ENCODE measurements around the gene CPNE8. TPM values are rescaled to one million over a fixed set of nuclear protein-coding genes. Genes with fewer than 3 reads are reported as not detected.

Gene CPNE8
- total RNA-seq, 1 donor from 2014 or later, result not detected

DNA sequence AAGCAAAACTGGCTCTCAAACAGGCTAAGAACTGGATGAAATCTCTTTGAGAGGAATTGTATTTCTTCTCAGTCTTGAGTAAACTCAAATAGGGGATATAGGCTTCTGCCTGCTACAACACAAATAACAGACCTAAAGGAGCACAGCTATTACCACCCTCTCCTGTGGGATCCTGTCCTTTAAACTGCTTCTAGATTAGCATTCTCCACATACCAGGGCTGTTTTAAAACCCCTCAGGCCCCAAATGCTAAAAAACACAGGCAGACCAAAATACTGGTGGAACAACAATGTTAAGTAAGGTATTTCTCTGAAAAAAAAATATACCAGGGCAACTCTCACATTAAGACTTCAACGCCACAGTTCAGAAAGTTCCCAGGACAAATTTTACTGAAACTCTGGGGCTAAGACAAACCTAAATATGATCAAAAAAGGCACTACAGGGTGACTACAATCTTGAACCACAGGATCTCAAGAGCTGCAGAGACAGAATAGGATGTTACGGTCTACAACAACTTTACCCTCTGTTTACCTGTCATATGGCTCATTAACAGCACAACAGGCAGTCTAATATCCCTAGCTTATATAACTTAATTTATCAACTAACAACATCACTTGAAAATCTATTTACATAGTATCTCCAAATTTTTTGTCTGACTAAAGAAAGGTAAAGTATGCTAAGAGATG lies 7.2 kb downstream of the CPNE8 start:
- no peak for DNase-seq (ENCODE audit: low read depth)

DNA sequence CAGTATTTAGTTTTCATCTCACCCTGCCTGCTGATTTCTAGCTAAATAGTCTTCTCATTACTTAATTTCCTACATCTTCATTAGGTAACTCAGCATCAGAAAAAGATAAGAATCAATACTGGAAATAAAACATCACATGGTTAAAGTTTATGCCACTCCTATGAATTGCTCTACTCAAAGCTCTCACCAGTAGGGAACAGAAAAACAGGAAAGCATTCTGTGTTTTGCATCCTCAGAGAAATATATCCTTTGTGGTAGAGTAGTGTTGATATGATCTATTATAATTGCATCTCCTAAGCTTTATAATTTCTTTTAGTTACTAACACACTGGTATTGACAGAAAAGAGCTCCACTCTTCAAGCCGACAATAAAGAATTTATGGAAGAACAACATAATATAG lies 9.9 kb downstream of the CPNE8 start:
- no peak for DNase-seq (ENCODE audit: low read depth)

DNA sequence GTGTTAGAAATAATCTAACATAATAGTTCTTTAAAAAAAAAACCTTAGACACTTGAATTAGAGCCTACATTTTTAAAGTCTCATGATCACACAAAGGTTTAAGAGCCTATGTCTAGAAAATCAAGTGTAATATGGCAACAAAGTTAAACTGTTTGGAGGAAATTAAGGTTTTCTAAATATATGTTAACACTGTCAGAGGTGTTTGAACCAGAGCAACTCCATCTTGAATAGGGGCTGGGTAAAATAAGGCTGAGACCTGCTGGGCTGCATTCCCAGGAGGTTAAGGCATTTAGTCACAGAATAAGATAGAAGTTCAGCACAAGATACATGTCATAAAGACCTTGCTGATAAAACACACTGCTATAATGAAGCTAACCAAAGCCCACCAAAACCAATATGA lies 12.4 kb downstream of the CPNE8 start:
- no peak for DNase-seq (ENCODE audit: low read depth)

DNA sequence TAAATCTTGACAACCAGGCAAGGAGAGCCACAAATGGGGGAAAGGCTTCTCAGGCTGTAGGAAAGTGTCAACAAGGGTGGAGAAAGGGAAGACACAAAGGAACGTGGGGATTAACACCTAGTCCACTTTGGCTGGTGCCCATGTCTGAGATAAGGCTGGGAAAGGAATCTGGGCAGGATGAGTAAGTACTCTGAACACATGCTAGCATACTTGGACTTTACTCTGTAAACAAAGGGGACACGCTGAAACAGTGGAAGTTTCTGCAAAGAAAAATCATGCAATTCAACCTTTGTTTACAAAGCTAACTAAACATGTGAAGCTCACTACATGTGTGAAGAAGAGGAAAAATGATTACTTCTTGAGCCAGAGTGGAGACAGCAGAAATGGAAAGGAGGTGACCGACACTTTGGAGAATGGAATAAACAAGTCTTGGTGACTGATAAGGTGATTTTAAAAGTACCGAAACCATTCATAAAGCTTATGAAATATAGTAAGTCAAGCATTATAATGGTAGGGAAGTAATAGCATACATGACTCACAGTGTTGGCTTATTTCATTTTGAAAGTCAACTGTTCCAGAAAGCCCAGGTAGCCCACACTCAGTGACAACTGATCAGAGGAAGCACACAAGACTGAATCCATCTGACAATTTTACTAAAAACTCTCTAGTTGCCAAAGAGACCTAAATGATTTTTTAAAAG lies 13.2 kb downstream of the CPNE8 start:
- DNase-seq (ENCODE audit: low read depth), result no peak

DNA sequence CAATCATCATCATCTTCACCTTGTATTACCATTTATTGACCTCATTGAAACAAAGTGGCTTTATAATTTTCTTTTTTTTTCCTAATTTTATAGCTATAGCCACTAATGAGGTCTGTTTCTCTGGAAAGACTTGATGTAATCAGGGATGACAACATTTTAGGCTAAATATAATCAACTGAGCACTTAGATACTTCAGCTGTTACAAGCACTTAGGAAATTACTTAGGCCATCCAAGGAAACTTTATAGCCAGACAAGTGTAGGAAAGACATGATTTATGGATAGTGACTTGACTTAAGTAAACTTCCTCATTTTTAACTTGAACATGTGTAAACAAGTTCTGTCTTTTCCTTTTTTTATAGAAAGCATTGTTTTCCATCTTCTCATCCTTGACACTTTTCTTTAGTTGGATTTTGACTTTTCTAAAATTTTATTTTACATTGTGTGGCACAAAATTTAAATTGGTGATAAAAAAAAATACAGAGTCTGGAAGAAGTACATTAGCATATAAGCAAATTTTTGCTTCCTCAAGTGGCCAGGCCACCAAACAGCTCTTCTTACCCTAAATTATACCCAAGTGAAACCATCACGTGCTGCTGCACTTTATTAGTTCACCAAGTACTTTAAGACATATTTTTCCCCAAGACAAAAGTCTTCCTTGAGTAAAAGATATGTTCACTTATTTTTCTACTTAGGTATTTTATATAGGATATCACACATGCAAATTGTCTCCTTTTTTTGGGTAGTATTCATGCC lies 15.1 kb downstream of the CPNE8 start:
- DNase-seq (ENCODE audit: low read depth), result no peak

DNA sequence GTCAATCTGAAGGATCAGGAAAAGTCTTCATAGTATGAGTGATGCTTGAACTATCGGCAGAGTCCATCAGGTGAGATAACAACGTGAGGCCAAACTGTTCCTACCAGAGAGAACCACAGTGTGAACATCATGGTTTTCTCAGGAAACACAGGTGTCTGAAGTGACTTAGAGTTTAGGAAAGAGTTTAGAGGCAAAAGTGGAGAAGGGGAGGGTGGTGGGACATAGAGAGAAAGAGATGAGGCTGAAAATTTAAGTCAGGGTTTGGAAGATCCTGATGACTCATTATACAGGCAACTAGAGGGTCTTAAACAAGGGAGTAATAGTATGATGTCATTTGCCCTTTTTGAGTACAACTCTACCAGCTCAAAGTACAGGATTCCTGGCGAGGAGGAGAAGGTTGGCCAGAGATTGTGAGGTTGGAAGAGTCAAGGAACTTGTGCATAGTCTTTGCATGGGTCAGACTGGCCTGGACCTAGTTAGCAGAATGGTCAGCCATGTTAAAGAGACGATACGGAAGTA lies 16.0 kb downstream of the CPNE8 start:
- no peak for DNase-seq (ENCODE audit: low read depth)

DNA sequence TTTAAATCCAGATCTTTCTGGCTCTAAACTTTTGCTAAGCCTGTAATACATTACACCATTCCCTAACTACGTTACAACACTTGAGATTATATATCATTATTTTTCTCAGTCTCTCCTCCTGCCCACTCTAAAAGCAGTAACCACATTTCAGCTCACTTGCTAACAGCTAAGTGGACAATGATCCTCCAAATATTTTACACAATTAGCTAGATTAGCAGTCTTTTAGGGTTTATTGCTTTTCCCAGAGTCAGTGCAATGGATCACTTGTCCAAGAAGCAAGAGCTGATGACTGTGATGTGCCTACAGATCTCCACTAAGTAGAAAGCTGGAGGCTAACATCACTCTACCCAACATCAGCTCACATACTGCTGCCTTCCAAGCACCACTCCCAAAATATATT lies 17.6 kb downstream of the CPNE8 start:
- no peak for DNase-seq (ENCODE audit: low read depth)

DNA sequence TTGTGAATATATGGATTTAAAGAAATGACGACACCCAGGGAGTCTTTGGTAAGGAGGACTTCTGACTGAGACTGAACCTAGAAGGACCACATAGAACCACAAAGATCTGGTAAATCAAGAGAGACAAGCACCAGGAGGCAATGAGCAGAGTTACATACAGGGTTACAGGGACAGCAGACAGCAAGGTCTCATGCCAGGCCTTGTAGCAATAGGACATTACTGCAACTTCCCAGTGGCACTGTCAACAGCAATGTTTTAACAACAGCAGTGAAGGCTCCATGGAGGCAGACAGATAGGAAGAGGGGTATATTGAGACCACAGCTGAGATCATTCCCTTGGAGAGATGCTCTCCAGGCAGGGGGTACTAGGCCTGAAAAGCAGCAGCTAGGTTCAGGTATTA lies 18.5 kb downstream of the CPNE8 start:
- DNase-seq (ENCODE audit: low read depth), result no peak

DNA sequence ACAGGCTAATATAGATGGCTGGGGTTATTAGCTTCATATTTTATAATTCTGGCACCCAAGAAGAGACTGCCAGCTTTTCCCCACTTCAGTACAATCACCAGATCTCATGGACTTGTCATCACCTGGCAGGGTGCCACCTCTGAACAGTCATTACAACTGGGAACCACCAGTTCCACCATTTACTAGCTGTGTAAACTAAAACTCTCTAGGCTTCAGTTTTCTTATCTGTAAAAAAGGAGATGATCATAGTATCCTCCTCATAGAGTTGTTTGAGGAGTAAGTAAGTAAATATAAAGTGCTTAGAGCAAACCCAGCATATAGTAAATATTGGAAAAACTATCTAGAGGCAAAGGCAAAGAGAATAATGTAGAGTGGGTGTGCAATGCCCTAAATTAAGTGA lies 19.3 kb downstream of the CPNE8 start:
- no peak for DNase-seq (ENCODE audit: low read depth)

DNA sequence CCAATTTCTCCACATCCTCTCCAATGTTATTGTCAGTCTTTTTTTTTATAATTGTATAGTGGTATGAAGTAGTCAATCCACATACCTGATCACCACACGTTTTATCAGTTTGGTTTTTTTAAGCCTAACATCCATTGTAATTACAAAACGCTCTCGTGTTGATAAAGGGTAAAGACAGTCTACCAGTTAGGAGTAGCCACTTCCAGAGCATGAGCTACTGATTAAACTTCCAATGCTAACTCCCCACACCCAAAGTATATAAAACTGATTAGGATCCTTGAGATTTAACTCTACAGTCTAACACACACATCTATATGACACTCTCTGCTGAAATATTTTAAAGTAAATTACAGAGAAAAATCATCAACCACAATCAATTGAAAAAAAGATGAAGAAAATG lies 20.7 kb downstream of the CPNE8 start:
- no peak for DNase-seq (ENCODE audit: low read depth)

DNA sequence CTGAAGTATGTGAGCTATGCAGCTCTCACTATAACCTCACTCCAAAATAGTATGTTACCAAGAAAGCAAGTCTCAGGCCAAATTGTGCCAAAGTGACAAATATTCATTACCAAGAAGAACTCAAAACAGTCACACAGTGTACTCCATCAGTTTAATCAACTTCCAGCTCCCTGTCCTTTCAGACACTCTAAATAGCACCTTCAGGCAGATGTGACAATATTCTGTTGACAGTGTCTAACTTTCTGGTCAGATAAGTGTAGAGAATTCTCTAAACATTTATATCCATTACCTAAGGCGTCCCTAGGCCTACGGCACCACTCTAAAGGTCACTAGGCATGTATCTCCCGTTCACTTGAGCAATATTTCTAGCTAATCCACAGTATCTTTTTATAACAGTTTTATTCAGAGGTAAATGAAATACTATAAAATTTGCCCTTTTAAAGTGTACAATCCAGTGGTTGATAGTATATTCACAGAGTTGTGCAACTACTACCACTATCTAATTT lies 21.7 kb downstream of the CPNE8 start:
- DNase-seq (ENCODE audit: low read depth), result no peak

DNA sequence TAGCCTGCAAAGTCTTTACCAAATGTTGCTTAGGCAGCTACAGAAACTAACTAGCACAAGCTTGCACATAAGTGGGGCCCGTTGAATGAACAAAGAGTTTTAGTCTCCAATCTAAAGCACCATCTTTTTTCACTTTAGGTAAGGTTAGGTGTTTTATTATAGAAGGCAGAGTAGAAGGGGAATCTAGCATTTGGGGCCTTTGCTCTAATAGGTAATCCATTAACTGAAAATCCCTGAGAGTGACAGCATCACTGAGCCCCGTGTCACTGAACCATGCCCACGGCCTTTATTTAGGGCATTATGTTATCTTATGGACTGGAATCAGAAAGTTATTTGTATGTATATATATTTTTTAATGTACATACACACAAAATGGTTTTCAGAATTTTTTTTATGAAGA lies 25.1 kb downstream of the CPNE8 start:
- DNase-seq (ENCODE audit: low read depth), result no peak

DNA sequence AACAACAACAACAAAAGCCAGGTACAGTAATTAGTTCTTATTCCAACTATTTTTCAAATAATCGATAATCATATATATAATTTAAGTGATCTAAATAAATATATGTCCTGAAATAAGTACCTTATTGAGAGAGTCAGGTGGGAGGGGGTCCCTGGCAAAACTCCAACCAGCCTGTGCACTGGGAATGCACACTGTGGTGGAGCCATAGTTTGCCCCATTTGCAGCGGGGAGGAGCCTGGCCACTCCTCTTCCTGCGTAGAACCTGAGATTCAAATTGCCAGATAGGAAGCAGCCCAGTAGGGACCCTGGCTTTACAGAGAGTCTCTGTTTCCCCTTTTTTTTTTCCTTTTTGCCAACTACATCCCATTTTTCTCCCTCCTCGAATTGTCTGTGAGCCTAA lies 26.4 kb downstream of the CPNE8 start:
- DNase-seq (ENCODE audit: low read depth), result no peak

DNA sequence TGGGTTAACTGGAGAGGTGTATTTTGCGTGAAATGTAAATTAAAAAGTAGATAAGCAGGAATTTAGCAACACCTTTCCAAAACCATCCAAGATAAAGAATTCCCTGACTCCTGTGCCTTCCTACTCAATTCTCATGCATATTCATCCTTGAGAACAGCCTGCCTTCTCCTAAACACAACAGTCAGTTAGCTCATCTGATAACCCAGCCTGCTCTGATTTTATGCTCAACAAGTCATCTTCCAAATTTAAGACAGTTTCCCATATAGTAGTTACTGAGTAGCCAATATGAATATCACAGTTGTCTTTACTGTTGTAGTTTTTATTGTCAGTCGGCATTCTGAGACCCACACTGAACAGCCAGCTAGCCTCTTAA lies 27.1 kb downstream of the CPNE8 start:
- no peak for DNase-seq (ENCODE audit: low read depth)

DNA sequence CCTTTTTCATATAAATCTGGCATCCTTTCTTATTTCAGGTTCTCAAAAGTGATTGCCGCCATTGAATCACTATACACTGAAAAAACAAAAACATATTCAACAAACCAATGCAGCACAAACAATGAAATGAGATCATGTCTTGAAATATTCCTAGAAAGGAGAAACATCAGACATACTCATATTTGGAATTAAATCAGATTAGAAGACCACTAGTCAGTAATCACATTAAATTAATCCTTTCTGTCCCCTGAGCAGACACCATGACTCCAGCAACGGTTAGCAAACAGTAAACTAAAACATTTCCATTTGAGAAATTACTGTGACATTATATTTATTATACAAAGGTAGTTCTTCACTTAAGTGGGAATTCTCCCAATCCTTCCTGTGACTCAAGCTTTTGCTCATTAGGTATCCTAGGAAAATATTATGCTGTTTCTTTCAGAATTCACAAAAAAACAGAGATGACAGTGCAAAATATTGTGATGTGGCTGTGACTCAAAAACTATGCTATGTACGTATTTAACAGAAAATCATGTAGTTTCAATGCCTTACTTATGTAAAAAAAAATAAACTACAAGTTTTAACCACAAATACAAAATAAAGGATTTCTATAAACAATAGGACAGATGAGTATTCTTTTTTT lies 29.7 kb downstream of the CPNE8 start:
- no peak for DNase-seq (ENCODE audit: low read depth)

DNA sequence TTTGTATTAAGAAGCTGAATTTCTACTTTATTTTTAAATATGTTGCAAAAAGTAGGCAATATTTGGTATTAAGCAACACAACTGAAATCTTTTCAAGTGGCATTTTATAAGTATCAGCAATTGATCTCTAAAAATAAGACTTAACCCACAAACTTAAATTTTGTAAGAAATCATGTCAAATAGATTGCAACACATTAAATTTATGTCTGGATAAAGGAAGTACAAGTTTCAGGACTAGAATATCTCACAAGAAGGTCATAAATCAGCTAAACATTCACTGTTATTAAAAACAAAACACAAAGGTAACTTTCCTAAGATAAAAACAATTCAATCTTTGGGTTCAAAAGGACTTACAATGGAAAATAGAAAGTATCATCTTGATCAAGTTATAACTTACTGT lies 32.8 kb downstream of the CPNE8 start:
- no peak for DNase-seq (ENCODE audit: low read depth)

DNA sequence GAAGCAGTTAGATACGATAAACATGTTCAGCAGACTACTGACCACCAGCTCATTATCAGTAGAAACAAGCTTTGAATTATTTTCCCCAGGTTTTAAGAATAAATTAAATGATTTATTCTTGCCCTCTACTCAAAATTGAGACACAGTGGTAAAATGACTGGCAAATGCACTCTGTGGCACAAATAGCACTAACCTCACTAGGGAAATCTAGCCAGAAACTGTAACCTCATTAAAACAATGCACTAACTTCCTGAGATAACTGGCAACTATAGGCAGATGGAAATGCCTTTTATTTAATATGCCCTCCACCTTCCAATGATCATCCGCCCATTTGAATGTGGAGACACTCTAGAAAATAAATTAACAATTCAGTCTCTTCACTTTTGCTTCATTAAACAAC lies 33.2 kb downstream of the CPNE8 start:
- DNase-seq (ENCODE audit: low read depth), result no peak

DNA sequence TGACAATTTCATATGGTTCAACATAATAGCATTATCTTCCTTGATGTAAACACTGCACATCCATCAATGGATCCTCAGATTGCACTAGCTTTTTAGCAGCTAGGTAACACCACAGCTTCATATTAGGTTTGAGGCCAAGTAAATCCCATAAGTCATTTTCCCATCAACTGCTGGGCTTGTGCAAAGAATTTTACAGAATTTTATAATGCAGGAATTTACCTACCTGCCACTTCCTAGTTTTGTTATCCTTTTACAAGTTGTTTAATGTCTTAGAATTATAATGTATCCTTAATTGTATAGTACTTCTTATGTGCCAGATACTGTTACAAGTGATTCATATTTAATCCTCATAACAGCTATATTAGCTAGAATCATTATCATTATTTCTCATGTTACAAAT lies 36.4 kb downstream of the CPNE8 start:
- DNase-seq (ENCODE audit: low read depth), result no peak

DNA sequence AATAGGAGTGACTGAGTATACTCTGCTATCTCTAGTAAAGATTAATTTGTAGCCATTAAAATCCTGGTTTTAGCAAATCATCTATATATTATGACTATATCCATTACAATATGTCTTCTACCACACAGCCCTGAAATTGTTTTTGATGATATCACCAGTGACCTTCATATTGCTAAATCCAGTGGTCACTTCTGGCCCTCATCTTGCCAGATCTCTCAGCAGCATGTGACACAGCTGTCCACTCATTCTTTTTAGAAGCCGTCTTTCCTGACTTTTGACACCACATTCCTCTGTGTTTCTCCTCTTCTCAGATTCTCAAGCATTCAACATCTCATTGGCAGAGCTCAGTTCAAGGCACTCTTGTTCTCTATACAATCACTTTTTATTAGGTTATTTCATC lies 54.9 kb downstream of the CPNE8 start:
- DNase-seq (ENCODE audit: low read depth), result no peak

DNA sequence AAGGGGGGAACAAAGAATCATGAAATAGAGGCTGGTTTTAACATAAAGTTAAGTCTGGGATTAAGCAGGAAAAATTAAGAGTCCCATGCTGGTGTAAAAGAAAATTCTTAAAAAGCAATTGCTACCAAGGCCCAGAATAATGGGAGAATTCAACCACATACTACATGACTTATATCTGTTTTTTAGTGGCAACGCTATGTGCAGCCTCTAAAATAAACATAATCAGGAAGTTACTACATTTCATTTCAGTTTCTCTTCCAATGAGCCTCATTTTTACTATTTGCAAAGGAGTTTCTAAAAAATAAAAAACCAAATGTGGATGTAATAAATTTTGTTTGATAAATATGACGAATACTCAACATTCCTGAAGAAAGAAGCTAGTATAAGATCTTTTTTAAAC lies 58.1 kb downstream of the CPNE8 start:
- no peak for DNase-seq (ENCODE audit: low read depth)

DNA sequence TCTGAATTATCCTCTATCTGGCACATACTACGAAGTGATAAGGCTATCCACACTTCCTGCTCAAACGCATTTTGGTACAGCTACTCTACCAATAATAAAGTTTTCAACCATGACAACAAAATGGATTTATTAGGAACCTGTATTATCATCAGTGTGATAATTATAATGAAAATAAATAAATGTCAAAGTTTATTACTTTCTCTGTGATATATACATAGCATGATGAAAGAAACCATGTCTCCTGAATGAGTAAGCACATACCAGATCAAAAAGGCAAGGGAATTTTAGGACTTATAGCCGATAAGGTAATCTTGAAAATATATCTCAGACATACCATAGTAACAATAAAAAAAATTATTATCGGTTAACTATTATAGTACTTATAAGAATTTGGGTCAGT lies 61.1 kb downstream of the CPNE8 start:
- DNase-seq (ENCODE audit: low read depth), result no peak
